ENCODE data around the gene FOXE3. TPM values are rescaled to one million over a fixed set of nuclear protein-coding genes. Genes with fewer than 3 reads are reported as not detected.

The FOXE3 gene
- total RNA-seq, 1 experiment from 2014 or later, result 0.46 TPM

- Histone ChIP-seq H3K9me3 (ENCODE audit: control insufficient read depth, insufficient read depth, low read depth, low read length) (no peaks in the 10 kb centered on the region), H3K36me3 (ENCODE audit: control insufficient read depth, insufficient read depth, low read length) (no peaks in the 10 kb centered on the region), H3K4me1 (ENCODE audit: control insufficient read depth, insufficient read depth, low read length) (no peaks in the 10 kb centered on the region), H3K4me3 (ENCODE audit: low read depth in 2 of 2, low read length in 2 of 2) (no peak overlapping the region), H3K27me3 (ENCODE audit: control insufficient read depth, insufficient read depth, low read length) (no peaks in the 10 kb centered on the region), H3K27ac (ENCODE audit: low read length) (no peak overlapping the region)
- no TSS peak for BruUV-seq (replicated peaks)
- intact Hi-C loops (cut with micrococcal nuclease; ENCODE audit: unreplicated experiment), result no loop called here
- no peak for DNase-seq (ENCODE audit: low read depth, low spot score)
- CTCF ChIA-PET, result no interaction called here
- ATAC-seq, result no peak
- TF ChIP-seq CTCF (IDR thresholded peaks at IDR 0.05) (no peak), REST (IDR thresholded peaks at IDR 0.05; ENCODE audit: insufficient read depth in 1 of 2, low read depth in 2 of 2, low read length in 1 of 2) (no peak), TCF7L2 (IDR thresholded peaks at IDR 0.05; ENCODE audit: low read depth, low read length) (no peak), POLR2AphosphoS5 (IDR thresholded peaks at IDR 0.05; ENCODE audit: low read depth, low read length) (no peak), SIN3A (IDR thresholded peaks at IDR 0.05; ENCODE audit: borderline replicate concordance, insufficient read depth, low read depth, low read length) (no peak)
- POLR2A ChIA-PET, result no interaction called here
- in situ Hi-C loops (cut with HindIII; ENCODE audit: low pct_unique_long_range_greater_than_20kb, low sequenced_read_pairs), result no loop called here
Observed at GRCh38 chr1:47410068-47410455, 6.0 kb upstream of the FOXE3 start.

GRCh38 chr1:47411436-47411835 is 4.6 kb upstream of the FOXE3 start:
- CTCF ChIA-PET, result no interaction called here
- no peak for TF ChIP-seq SIN3A (IDR thresholded peaks at IDR 0.05; ENCODE audit: borderline replicate concordance, insufficient read depth, low read depth, low read length)
- TF ChIP-seq CTCF (IDR thresholded peaks at IDR 0.05), result no peak
- TF ChIP-seq POLR2AphosphoS5 (IDR thresholded peaks at IDR 0.05; ENCODE audit: low read depth, low read length), result no peak
- no peak for TF ChIP-seq TCF7L2 (IDR thresholded peaks at IDR 0.05; ENCODE audit: low read depth, low read length)
- no peak for TF ChIP-seq REST (IDR thresholded peaks at IDR 0.05; ENCODE audit: insufficient read depth in 1 of 2, low read depth in 2 of 2, low read length in 1 of 2)
- no peaks in the 10 kb centered on the region for H3K4me1 ChIP-seq (ENCODE audit: control insufficient read depth, insufficient read depth, low read length)

More at GRCh38 chr1:47411436-47411835, 4.6 kb upstream of the FOXE3 start:
- H3K27ac ChIP-seq (ENCODE audit: low read length), result no peak overlapping the region
- no peaks in the 10 kb centered on the region for H3K36me3 ChIP-seq (ENCODE audit: control insufficient read depth, insufficient read depth, low read length)
- H3K4me3 ChIP-seq (ENCODE audit: low read depth in 2 of 2, low read length in 2 of 2), result no peak overlapping the region
- no peaks in the 10 kb centered on the region for H3K27me3 ChIP-seq (ENCODE audit: control insufficient read depth, insufficient read depth, low read length)
- ATAC-seq (no peak), DNase-seq (ENCODE audit: low read depth, low spot score) (no peak)
- no peaks in the 10 kb centered on the region for H3K9me3 ChIP-seq (ENCODE audit: control insufficient read depth, insufficient read depth, low read depth, low read length)
- in situ Hi-C loops (cut with HindIII; ENCODE audit: low pct_unique_long_range_greater_than_20kb, low sequenced_read_pairs), result no loop called here
- BruUV-seq (replicated peaks), result no TSS peak
- POLR2A ChIA-PET, result no interaction called here
- intact Hi-C loops (cut with micrococcal nuclease; ENCODE audit: unreplicated experiment), result no loop called here
